Motor neuron (in vitro differentiated cells): Measurements from ENCODE around the gene ERFE. TPM values are rescaled to one million over a fixed set of nuclear protein-coding genes. Genes with fewer than 3 reads are reported as not detected.

ENCODE experiments used
- ATAC-seq, 8 experiments: fragments of 200-7000 bp; cut with Tn5 transposase; replicated peaks in 6 of 8; 2 replicates each; pipeline ENCODE4 v1.8.0; 2021; ENCODE audit warnings: mild to moderate bottlenecking in 8 of 8, moderate library complexity in 8 of 8
- H3K27ac ChIP-seq, 2 donors: fragments of 250-450 bp; sonication (Bioruptor Pico); 2 replicates each; pipeline ENCODE4 v1.9.0; 2021; ENCODE audit warnings: antibody characterized with exemption in 2 of 2, mild to moderate bottlenecking in 2 of 2, moderate library complexity in 1 of 2
- H3K4me1 ChIP-seq, 2 donors: fragments of 250-450 bp; sonication (Bioruptor Pico); replicated peaks in 1 of 2; 2 replicates each; pipeline ENCODE4 v1.6.1; 2021; ENCODE audit warnings: antibody characterized with exemption in 2 of 2, mild to moderate bottlenecking in 2 of 2, moderate library complexity in 1 of 2
- H3K4me3 ChIP-seq, 5 donors: fragments of 250-450 bp; sonication (Bioruptor Pico); 2 replicates each; pipeline ENCODE4 v1.9.0; 2021; ENCODE audit warnings: antibody characterized with exemption in 5 of 5, mild to moderate bottlenecking in 5 of 5, moderate library complexity in 4 of 5
- WGBS, 10 experiments: fragments of 450-650 bp; shearing (Covaris generic); methylation state at CpG; one replicate each; pipeline ENCODE4 v1.0.0; 2022; 5-methylcytosine and 5-hydroxymethylcytosine counted together
- in situ Hi-C, 9 experiments: fragments of 400-800 bp; cut with MboI; loops; one replicate each; pipeline ENCODE4 v1.15.0; 2021; ENCODE audit warnings: low sequenced_read_pairs in 9 of 9, low pct_unique_long_range_greater_than_20kb in 2 of 9; ENCODE audit not compliant: unreplicated experiment in 9 of 9
- total RNA-seq, 8 experiments: library from RNA; unstranded; fragments of 300-600 nt; gene quantifications; 2 replicates each; pipeline versions ENCODE4 v1.2.3 to v1.2.4, GENCODE V29; 2022

Gene ERFE
- total RNA-seq, 8 experiments from 2014 or later: 0.54 to 2.9 (median 0.80) TPM

- peak in 2 of 8 experiments; percentile 2 for ATAC-seq
- H3K27ac ChIP-seq: no peak overlapping the region
- H3K4me3 ChIP-seq: no peak overlapping the region
- H3K4me1 ChIP-seq: peaks cover 0 to 8% of the 10 kb centered on the region in 2 donors
- in situ Hi-C loops: no loop called here
- WGBS, 10 experiments: no CpG with 5 or more reads among the region's 21 CpGs
Observed at GRCh38 chr2:238158018-238158508, 707 bp upstream of the ERFE start.

DNA sequence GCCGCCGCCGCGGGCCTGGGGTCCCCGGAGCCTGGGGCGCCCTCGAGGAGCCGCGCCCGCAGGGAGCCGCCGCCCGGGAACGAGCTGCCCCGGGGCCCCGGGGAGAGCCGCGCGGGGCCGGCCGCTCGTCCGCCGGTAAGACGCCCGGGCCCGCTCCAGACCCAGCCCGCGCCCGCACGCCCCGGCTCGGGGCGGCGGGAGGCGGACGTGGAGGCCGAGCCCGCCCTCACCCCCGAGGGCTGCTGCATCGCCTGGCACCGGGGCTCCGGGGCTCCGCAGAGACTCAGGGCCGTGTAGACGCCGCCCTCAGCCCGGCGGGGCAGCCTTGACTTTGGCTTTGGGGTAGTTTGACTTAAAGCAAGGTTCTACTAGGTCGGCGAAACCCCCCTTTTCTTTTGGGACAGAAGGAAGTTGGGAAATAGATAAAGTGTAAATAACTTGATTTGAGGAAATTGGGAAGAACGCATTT is 335 bp downstream of the ERFE start:
- in situ Hi-C loops: no loop called here
- Histone ChIP-seq H3K27ac (no peak overlapping the region), H3K4me1 (peaks cover 0 to 11% of the 10 kb centered on the region in 2 donors), H3K4me3 (peak overlapping the region; percentile 2 to 34 (median 16))
- ATAC-seq: peak in 7 of 8 experiments; percentile 15 to 57 (median 40)
- 0 to 20% (median 4%) methylated on average over 1 to 16 of the region's 52 CpGs; no CpG with 5 or more reads in 6 of the 10 experiments for WGBS, 10 experiments

DNA sequence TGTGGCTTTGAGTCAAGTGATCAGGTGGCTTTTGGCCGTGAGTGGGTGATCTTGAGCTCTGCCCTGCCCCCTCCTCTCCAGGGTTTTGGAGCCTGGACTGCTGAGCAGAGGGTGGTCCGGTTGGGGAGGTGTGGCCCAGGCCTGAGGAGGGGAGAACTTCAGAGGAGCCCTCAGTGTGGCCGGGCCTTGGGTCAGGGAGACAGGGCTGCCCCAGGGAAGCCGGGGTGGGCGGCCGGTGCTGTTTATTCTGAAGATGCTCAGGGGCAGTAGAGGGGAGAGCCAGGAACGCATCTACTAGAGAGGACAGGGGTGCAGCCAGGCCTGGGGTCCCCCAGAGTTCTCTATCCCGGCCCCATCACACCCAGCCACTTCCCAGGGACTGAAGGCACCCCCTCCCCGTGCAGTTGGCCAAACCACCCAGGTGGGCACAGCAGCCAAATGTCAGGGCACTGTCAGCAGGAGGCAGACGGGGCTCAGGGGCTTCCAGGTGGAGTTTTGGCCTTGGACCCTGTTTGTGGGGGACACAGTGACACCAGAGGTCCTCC is 963 bp downstream of the ERFE start:
- 0 to 60% (median 35%) methylated on average over 1 to 2 of the region's 10 CpGs; no CpG with 5 or more reads in 4 of the 10 experiments for WGBS, 10 experiments
- no peak for ATAC-seq
- in situ Hi-C loops: no loop called here
- Histone ChIP-seq H3K27ac (no peak overlapping the region), H3K4me1 (peaks cover 0 to 11% of the 10 kb centered on the region in 2 donors), H3K4me3 (peak overlapping the region in 1 of 5 donors; percentile 34)

GRCh38 chr2:238160206-238161129 is 1.7 kb downstream of the ERFE start:
- peak in 2 of 8 experiments; percentile 30 to 34 for ATAC-seq
- H3K4me1 ChIP-seq: peaks cover 0 to 11% of the 10 kb centered on the region in 2 donors
- in situ Hi-C loops: no loop called here
- no peak overlapping the region for H3K27ac ChIP-seq
- 60 to 88% (median 81%) methylated on average over 1 to 14 of the region's 23 CpGs; no CpG with 5 or more reads in 4 of the 10 experiments for WGBS, 10 experiments
- H3K4me3 ChIP-seq: no peak overlapping the region

DNA sequence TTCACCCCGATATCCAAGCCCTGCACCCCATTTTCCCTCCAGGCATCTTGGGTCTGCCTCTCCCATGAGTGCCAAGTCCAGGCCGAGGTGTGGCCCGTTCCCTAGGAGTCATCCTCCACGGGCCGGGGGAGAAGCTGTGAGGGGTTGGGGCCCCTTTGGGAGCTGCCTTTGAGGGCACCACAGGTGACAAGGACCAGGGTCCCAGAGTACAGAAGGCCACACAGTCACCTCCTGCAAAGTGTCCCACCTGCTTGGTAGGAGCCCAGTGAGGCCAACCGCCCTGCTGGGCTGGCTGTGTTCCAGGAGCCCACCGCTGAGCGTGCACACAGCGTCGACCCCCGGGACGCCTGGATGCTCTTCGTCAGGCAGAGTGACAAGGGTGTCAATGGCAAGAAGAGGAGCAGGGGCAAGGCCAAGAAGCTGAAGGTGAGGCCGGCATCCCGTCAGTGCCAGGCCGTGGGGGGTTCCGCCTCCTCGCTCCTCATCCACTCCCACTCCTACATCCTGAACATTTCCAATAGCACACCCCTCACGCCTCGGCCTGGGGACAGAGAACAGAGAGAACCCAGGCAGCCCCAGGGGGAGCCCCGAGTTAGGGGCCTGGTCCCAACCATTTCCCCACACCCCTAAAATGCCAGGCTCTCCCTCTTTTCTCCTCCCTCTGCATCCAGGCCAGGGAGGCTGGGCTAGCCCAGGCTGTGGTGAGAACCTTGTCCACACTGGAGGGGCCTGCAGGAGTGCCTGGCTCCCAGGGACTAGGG is 2.7 kb downstream of the ERFE start:
- Histone ChIP-seq H3K4me1 (peaks cover 0 to 11% of the 10 kb centered on the region in 2 donors), H3K4me3 (no peak overlapping the region), H3K27ac (no peak overlapping the region)
- WGBS, 10 experiments: 80 to 100% (median 100%) methylated on average over 1 to 3 of the region's 21 CpGs; no CpG with 5 or more reads in 7 of the 10 experiments
- in situ Hi-C loops: no loop called here
- ATAC-seq: no peak

- no peak overlapping the region for H3K4me3 ChIP-seq
- H3K27ac ChIP-seq: no peak overlapping the region
- in situ Hi-C loops: no loop called here
- ATAC-seq: no peak
- H3K4me1 ChIP-seq: peaks cover 0 to 11% of the 10 kb centered on the region in 2 donors
- 89 to 90% methylated on average over 2 to 3 of the region's 14 CpGs; no CpG with 5 or more reads in 8 of the 10 experiments for WGBS, 10 experiments
Observed at GRCh38 chr2:238162251-238162845, 3.6 kb downstream of the ERFE start.

- Histone ChIP-seq H3K4me1 (peaks cover 0 to 11% of the 10 kb centered on the region in 2 donors), H3K27ac (no peak overlapping the region), H3K4me3 (no peak overlapping the region)
- no peak for ATAC-seq
- in situ Hi-C loops: no loop called here
- WGBS, 10 experiments: 35 to 38% (median 37%) methylated on average over 5 to 7 of the region's 15 CpGs; no CpG with 5 or more reads in 7 of the 10 experiments
Observed at GRCh38 chr2:238162846-238163441, 4.2 kb downstream of the ERFE start.

GRCh38 chr2:238163481-238164198 is 4.9 kb downstream of the ERFE start:
- H3K4me1 ChIP-seq: peaks cover 0 to 11% of the 10 kb centered on the region in 2 donors

GRCh38 chr2:238164906-238165287 is 6.1 kb downstream of the ERFE start:
- WGBS, 10 experiments: 85 to 100% (median 97%) methylated on average over 1 to 4 of the region's 8 CpGs; no CpG with 5 or more reads in 4 of the 10 experiments

More at GRCh38 chr2:238163481-238164198, 4.9 kb downstream of the ERFE start:
- peak in 6 of 8 experiments; percentile 6 to 38 (median 24) for ATAC-seq
- peak overlapping the region; percentile 17 to 28 (median 25) for H3K4me3 ChIP-seq
- H3K27ac ChIP-seq: no peak overlapping the region
- 0 to 2% methylated on average over 1 to 9 of the region's 95 CpGs; no CpG with 5 or more reads in 8 of the 10 experiments for WGBS, 10 experiments
- in situ Hi-C loops: no loop called here

DNA sequence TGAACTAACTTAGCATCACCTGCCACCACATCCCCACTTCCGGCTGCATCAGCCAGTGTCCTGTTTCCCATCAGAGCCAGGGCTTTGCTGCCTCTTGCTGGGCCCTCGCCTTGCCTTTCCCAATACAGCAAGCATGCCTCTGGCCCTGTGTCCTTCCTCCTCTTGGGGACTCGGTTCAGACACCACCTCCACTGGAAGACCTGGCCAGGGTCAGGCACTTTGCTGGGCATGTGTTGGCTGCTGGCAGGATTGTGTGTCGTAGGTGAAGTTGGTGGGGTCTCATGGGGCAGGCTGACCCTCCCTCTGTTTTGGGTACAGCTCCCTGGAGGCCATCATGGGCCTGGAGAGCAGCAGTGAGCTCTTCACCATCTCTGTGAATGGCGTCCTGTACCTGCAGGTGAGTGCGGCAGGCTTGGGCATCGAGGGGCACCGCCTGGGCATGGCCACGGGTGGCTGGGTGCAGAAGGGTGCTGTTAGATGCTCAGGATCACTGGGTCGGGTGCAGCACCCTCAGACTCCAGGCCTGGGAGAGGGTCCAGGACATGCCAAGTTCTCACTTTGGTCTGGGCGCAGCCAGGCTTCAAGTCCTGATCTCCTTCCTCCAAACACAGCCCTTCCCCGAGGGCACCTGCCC is 6.6 kb downstream of the ERFE start:
- in situ Hi-C loops: no loop called here
- 60 to 100% (median 80%) methylated on average over 1 to 4 of the region's 12 CpGs; no CpG with 5 or more reads in 6 of the 10 experiments for WGBS, 10 experiments
- ATAC-seq: no peak
- Histone ChIP-seq H3K27ac (no peak overlapping the region), H3K4me1 (peaks cover 0 to 3% of the 10 kb centered on the region in 2 donors), H3K4me3 (no peak overlapping the region)

More at GRCh38 chr2:238164906-238165287, 6.1 kb downstream of the ERFE start:
- Histone ChIP-seq H3K4me3 (no peak overlapping the region), H3K27ac (no peak overlapping the region), H3K4me1 (peaks cover 0 to 3% of the 10 kb centered on the region in 2 donors)
- in situ Hi-C loops: no loop called here
- no peak for ATAC-seq
